Measurements from ENCODE around the gene MAPK7. TPM values are rescaled to one million over a fixed set of nuclear protein-coding genes. Genes with fewer than 3 reads are reported as not detected.

MAPK7 gene
- total and polyA plus RNA-seq, 2 of the 4 experiments (the other 2 are of a cell fraction): 9.7 to 25.4 TPM

- no peak overlapping the region for H3K9ac ChIP-seq (ENCODE audit: low read depth, low read length)
- no peak overlapping the region for H3K14ac ChIP-seq (replicated peaks; ENCODE audit: low read depth, low read length)
- H2BK120ac ChIP-seq (ENCODE audit: low read depth, low read length): no peak overlapping the region
- no peak for DNase-seq
- intact Hi-C loops (cut with micrococcal nuclease): no loop called here
- no CpG with 5 or more reads among the region's 5 CpGs for WGBS, 2 experiments (ENCODE audit: extremely low coverage in 2 of 2, insufficient read length in 1 of 2)
- no peaks in the 10 kb centered on the region for H3K27me3 ChIP-seq (ENCODE audit: control insufficient read depth, insufficient read depth, low read length)
- dilution Hi-C loops (cut with HindIII; ENCODE audit: low sequenced_read_pairs, unreplicated experiment): no loop called here
- H2AK9ac ChIP-seq (replicated peaks; ENCODE audit: low read depth, low read length, poor library complexity): no peak overlapping the region
- H3K4ac ChIP-seq (ENCODE audit: low read depth, low read length): no peak overlapping the region
- H3K4me3 ChIP-seq (ENCODE audit: insufficient read depth, low read depth, low read length): no peak overlapping the region
- H2AFZ ChIP-seq (replicated peaks; ENCODE audit: low read length, poor library complexity): no peak overlapping the region
- H3K4me2 ChIP-seq (ENCODE audit: low read depth, low read length): no peak overlapping the region
- no peak overlapping the region for H4K91ac ChIP-seq (ENCODE audit: insufficient read depth, low read depth, low read length)
- no peaks in the 10 kb centered on the region for H3K9me3 ChIP-seq (ENCODE audit: control insufficient read depth, insufficient read depth, low read length)
- no peak overlapping the region for H4K8ac ChIP-seq (ENCODE audit: low read depth in 2 of 2, low read length in 2 of 2)
- no peak overlapping the region for H3K18ac ChIP-seq (ENCODE audit: low read depth, low read length)
- peaks cover 15% of the 10 kb centered on the region for H3K4me1 ChIP-seq (ENCODE audit: control insufficient read depth, insufficient read depth, low read length)
- ATAC-seq (ENCODE audit: low read depth): no peak
- no peaks in the 10 kb centered on the region for H3K79me1 ChIP-seq (ENCODE audit: low read depth in 1 of 2, low read length in 2 of 2)
- no peak overlapping the region for H2BK15ac ChIP-seq (ENCODE audit: low read depth, low read length)
- H3K9me1 ChIP-seq (ENCODE audit: insufficient read depth, low read length): peaks cover 8% of the 10 kb centered on the region
- CTCF ChIA-PET: no interaction called here
- H2BK20ac ChIP-seq (ENCODE audit: low read depth, low read length): no peak overlapping the region
- in situ Hi-C loops (cut with MboI; ENCODE audit: low sequenced_read_pairs): no loop called here
- H3K23ac ChIP-seq (ENCODE audit: low read depth, low read length): no peak overlapping the region
- H4K20me1 ChIP-seq (ENCODE audit: insufficient read depth, low read length): no peaks in the 10 kb centered on the region
- H3K56ac ChIP-seq (ENCODE audit: extremely low read depth, insufficient read depth, low read length): no peak overlapping the region
- TF ChIP-seq FOS (IDR thresholded peaks at IDR 0.05; ENCODE audit: low read depth, low read length) (no peak), CTCF (conservative IDR thresholded peaks at IDR 0.05; ENCODE audit: low read depth, low read length) (no peak), RFX5 (IDR thresholded peaks at IDR 0.05; ENCODE audit: low read depth, low read length) (no peak), NFE2L2 (IDR thresholded peaks at IDR 0.05; ENCODE audit: low read depth, low read length) (no peak), CHD1 (IDR thresholded peaks at IDR 0.05; ENCODE audit: low read depth, low read length) (no peak), SMC3 (IDR thresholded peaks at IDR 0.05; ENCODE audit: low read depth, low read length) (no peak), MXI1 (IDR thresholded peaks at IDR 0.05; ENCODE audit: borderline replicate concordance, low read depth, low read length) (no peak), ELK1 (IDR thresholded peaks at IDR 0.05; ENCODE audit: borderline replicate concordance, low read depth, low read length) (no peak), POLR2A (IDR thresholded peaks at IDR 0.05; ENCODE audit: low read depth, low read length) (no peak), CEBPB (IDR thresholded peaks at IDR 0.05; ENCODE audit: low read depth, low read length) (no peak), RAD21 (IDR thresholded peaks at IDR 0.05; ENCODE audit: low read length) (no peak), MAZ (IDR thresholded peaks at IDR 0.05; ENCODE audit: borderline replicate concordance, low read depth, low read length) (no peak), BHLHE40 (IDR thresholded peaks at IDR 0.05; ENCODE audit: low read depth, low read length) (no peak), MAFK (IDR thresholded peaks at IDR 0.05; ENCODE audit: low read depth, low read length) (no peak), USF2 (IDR thresholded peaks at IDR 0.05; ENCODE audit: low read depth, low read length) (no peak), RCOR1 (IDR thresholded peaks at IDR 0.05; ENCODE audit: insufficient replicate concordance, low read length) (no peak)
- no peak overlapping the region for H2BK5ac ChIP-seq (ENCODE audit: low read depth, low read length, poor library complexity, severe bottlenecking)
- POLR2A ChIA-PET (ENCODE audit: unreplicated experiment): no interaction called here
- H3K36me3 ChIP-seq (ENCODE audit: control insufficient read depth, insufficient read depth, low read length): no peaks in the 10 kb centered on the region
- H3K27ac ChIP-seq (ENCODE audit: insufficient read depth, low read length): no peak overlapping the region
- H2AK5ac ChIP-seq (ENCODE audit: low read depth, low read length): no peak overlapping the region
- no peak overlapping the region for H4K5ac ChIP-seq (ENCODE audit: low read depth, low read length)
- BruUV-seq (replicated peaks): no TSS peak
Measured at GRCh38 chr17:19413761-19414160, 35.5 kb downstream of the MAPK7 start.

Measured in IMR-90 (cell line).